Measurements from ENCODE around the gene TTC34.
"Not testable (repeated sequence)": the region's sequence is repeated elsewhere in the genome, so short reads cannot be mapped to it uniquely, and the experiment has no call there.

- TF ChIP-seq, protein P1, sequence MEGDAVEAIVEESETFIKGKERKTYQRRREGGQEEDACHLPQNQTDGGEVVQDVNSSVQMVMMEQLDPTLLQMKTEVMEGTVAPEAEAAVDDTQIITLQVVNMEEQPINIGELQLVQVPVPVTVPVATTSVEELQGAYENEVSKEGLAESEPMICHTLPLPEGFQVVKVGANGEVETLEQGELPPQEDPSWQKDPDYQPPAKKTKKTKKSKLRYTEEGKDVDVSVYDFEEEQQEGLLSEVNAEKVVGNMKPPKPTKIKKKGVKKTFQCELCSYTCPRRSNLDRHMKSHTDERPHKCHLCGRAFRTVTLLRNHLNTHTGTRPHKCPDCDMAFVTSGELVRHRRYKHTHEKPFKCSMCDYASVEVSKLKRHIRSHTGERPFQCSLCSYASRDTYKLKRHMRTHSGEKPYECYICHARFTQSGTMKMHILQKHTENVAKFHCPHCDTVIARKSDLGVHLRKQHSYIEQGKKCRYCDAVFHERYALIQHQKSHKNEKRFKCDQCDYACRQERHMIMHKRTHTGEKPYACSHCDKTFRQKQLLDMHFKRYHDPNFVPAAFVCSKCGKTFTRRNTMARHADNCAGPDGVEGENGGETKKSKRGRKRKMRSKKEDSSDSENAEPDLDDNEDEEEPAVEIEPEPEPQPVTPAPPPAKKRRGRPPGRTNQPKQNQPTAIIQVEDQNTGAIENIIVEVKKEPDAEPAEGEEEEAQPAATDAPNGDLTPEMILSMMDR (IDR thresholded peaks at IDR 0.05): not testable (repeated sequence)
- not testable (repeated sequence) for TF ChIP-seq POLR2A, POLR2AphosphoS5, EP300 (IDR thresholded peaks at IDR 0.05)
Measured at GRCh38 chr1:2755426-2755825, 46.1 kb downstream of the TTC34 start.

Data from sigmoid colon (tissue), 4 donors.